GM20431 (cell line): ENCODE results near the gene TIMM17B.

ENCODE experiments used
- in situ Hi-C: fragments of 300-500 bp; cut with MseI, MboI; formaldehyde crosslinking; loops from one replicate; pipeline ENCODE4 v1.15.0; 2020; ENCODE audit warnings: low sequenced_read_pairs; ENCODE audit not compliant: unreplicated experiment

Gene TIMM17B

GRCh38 chrX:48897625-48898306 is at the start of gene TIMM17B, which contains the start of gene PQBP1:
TSS of gene TIMM17B (minus strand) at chrX:48897768. CDS start at chrX:48897749, 19 bp downstream.
TSS of gene PQBP1 (plus strand) at chrX:48897930. CDS start at chrX:48898510, 580 bp downstream.
- in situ Hi-C loops, result no loop called here

- in situ Hi-C loops, result no loop called here
Measured at GRCh38 chrX:48945517-48946348, 48.2 kb upstream of the TIMM17B start.

- in situ Hi-C loops, result no loop called here
Measured at GRCh38 chrX:48942895-48943294, 45.3 kb upstream of the TIMM17B start.

- in situ Hi-C loops, result no loop called here
Measured at GRCh38 chrX:48940404-48940955, 42.9 kb upstream of the TIMM17B start.

- in situ Hi-C loops, result no loop called here
Measured at GRCh38 chrX:48939524-48940228, 42.1 kb upstream of the TIMM17B start.

- in situ Hi-C loops, result no loop called here
Measured at GRCh38 chrX:48938721-48939425, 41.3 kb upstream of the TIMM17B start.

GRCh38 chrX:48937054-48937907 is 39.7 kb upstream of the TIMM17B start:
- in situ Hi-C loops, result no loop called here

- in situ Hi-C loops, result no loop called here
Measured at GRCh38 chrX:48936429-48937053, 39.0 kb upstream of the TIMM17B start.

GRCh38 chrX:48935301-48935670 is 37.7 kb upstream of the TIMM17B start:
- in situ Hi-C loops, result no loop called here

- in situ Hi-C loops, result no loop called here
Measured at GRCh38 chrX:48934581-48935300, 37.2 kb upstream of the TIMM17B start.

- in situ Hi-C loops, result no loop called here
Measured at GRCh38 chrX:48933757-48934156, 36.2 kb upstream of the TIMM17B start.

- in situ Hi-C loops, result no loop called here
Measured at GRCh38 chrX:48927736-48928382, 30.3 kb upstream of the TIMM17B start.

GRCh38 chrX:48927123-48927522 is 29.6 kb upstream of the TIMM17B start:
- in situ Hi-C loops, result no loop called here

GRCh38 chrX:48924270-48924669 is 26.7 kb upstream of the TIMM17B start:
- in situ Hi-C loops, result no loop called here

GRCh38 chrX:48923771-48924170 is 26.2 kb upstream of the TIMM17B start:
- in situ Hi-C loops, result no loop called here

- in situ Hi-C loops, result no loop called here
Measured at GRCh38 chrX:48920718-48921104, 23.1 kb upstream of the TIMM17B start.

GRCh38 chrX:48919947-48920717 is 22.6 kb upstream of the TIMM17B start:
- in situ Hi-C loops, result no loop called here
